ENCODE results near the gene BCLAF3.

BCLAF3 gene

DNA sequence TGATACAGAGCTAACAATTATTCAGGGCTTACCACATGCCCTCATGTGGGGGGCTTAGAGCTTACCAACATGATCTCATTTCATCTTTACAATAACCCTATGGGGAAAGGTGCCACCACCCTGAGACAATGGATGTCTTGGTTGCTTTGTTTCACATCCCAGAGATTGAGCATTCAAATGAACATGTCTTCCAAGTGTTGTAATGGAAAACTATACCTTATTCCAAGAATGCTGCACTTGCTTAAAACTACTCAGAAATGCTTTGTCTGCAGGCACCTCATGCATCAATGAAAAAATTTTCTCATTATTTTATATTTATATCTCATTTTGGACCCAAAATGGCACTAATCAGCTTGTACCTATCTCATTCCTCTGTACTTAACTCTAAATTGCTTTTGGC is 34.6 kb downstream of the BCLAF3 start:
- no peak overlapping the region for H3K27ac ChIP-seq
- H3K27me3 ChIP-seq (ENCODE audit: insufficient read depth, low read depth) = no peaks in the 10 kb centered on the region
- no peaks in the 10 kb centered on the region for H3K79me2 ChIP-seq (ENCODE audit: insufficient read depth, low read depth)
- H3K36me3 ChIP-seq (ENCODE audit: insufficient read depth) = no peaks in the 10 kb centered on the region
- H3K4me2 ChIP-seq = no peak overlapping the region
- H2AFZ ChIP-seq (ENCODE audit: low read depth) = no peak overlapping the region
- TF ChIP-seq, protein P1, sequence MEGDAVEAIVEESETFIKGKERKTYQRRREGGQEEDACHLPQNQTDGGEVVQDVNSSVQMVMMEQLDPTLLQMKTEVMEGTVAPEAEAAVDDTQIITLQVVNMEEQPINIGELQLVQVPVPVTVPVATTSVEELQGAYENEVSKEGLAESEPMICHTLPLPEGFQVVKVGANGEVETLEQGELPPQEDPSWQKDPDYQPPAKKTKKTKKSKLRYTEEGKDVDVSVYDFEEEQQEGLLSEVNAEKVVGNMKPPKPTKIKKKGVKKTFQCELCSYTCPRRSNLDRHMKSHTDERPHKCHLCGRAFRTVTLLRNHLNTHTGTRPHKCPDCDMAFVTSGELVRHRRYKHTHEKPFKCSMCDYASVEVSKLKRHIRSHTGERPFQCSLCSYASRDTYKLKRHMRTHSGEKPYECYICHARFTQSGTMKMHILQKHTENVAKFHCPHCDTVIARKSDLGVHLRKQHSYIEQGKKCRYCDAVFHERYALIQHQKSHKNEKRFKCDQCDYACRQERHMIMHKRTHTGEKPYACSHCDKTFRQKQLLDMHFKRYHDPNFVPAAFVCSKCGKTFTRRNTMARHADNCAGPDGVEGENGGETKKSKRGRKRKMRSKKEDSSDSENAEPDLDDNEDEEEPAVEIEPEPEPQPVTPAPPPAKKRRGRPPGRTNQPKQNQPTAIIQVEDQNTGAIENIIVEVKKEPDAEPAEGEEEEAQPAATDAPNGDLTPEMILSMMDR (conservative IDR thresholded peaks at IDR 0.05; ENCODE audit: low read depth, low read length) = no peak
- H3K9ac ChIP-seq = no peak overlapping the region
- H3K4me3 ChIP-seq (IDR thresholded peaks at IDR 0.05; ENCODE audit: insufficient read depth, low read depth, low read length) = no peak overlapping the region
- peaks cover 4% of the 10 kb centered on the region for H3K4me1 ChIP-seq (ENCODE audit: low read depth, poor library complexity, severe bottlenecking)
- H4K20me1 ChIP-seq (ENCODE audit: insufficient read depth) = no peaks in the 10 kb centered on the region

DNA sequence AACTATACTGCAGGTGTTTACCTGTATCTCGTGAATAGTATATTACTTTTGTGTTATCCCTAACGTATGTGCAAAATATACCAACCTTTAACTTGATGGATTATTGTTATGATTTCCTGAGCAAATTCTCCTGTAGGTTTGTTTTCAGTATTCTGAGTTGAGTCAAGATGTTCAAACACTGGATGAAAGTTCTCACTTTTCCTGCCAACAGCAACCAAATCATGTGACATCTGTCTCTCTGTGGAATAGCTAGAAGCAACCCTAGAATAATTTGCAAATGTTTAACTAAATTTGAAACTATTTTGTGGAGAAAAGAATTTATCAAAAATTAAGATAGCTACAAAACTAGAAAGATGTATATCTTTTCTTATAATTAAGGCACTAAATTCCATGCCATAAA is 35.6 kb downstream of the BCLAF3 start:
- TF ChIP-seq, protein P1 (conservative IDR thresholded peaks at IDR 0.05; ENCODE audit: low read depth, low read length) = no peak
- Histone ChIP-seq H3K36me3 (ENCODE audit: insufficient read depth) (no peaks in the 10 kb centered on the region), H4K20me1 (ENCODE audit: insufficient read depth) (no peaks in the 10 kb centered on the region), H3K4me1 (ENCODE audit: low read depth, poor library complexity, severe bottlenecking) (peaks cover 4% of the 10 kb centered on the region), H3K4me2 (no peak overlapping the region), H2AFZ (ENCODE audit: low read depth) (no peak overlapping the region), H3K27ac (no peak overlapping the region), H3K79me2 (ENCODE audit: insufficient read depth, low read depth) (no peaks in the 10 kb centered on the region), H3K27me3 (ENCODE audit: insufficient read depth, low read depth) (no peaks in the 10 kb centered on the region), H3K4me3 (IDR thresholded peaks at IDR 0.05; ENCODE audit: insufficient read depth, low read depth, low read length) (no peak overlapping the region), H3K9ac (no peak overlapping the region)

DNA sequence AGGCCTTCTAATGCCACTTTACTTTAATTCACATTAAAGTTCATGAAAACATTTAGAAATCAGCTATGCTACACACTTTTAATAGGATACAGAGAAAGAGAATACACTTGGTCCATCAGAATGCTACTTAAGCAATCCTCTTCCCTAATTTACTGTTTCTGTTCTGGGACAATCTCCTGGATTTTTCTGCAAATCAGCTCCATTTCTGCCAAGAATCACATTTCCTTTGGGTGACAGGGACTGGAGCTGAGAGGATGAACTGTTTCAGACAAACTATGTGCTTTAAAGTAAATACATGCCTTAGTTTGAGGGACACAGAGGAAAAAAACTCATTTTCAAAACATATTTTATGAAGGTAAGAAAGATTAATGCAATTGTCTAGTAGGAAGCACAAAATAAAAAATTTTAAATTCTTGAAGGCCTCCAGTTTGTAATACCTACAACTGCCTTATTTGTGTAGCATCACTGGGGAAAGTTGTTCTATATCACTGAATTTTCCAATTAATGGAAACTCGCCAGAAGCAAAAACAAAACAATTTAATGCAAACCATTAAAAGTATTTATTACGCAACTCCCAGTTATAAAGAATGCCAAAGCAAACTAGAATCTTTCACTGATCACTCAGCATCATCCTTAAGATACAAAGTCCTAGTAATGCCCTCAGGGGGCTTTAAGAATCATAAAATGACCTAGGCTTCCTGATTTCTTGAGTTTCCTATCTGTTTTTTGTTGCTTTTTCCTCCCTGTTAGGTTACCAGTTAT is 36.3 kb downstream of the BCLAF3 start:
- TF ChIP-seq, protein P1 (conservative IDR thresholded peaks at IDR 0.05; ENCODE audit: low read depth, low read length) = no peak
- no peaks in the 10 kb centered on the region for H3K79me2 ChIP-seq (ENCODE audit: insufficient read depth, low read depth)

DNA sequence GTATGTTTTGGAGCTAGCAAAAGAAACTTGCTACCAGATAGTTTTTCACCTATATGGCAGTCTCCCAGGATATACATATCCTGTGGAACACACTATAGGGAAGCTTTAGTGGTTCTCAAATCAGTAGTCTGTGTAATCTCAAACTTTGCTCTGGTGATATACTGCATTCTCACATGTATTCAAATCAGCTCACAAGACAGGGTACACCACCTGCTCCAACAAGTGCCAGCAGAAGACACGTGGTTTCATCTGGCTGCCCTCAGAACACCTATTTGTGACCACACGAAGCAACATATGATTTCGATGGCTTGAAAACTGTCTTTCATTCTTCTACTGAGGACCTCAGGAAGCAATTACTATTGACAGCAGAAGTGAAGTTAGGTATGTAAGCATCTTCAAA is 37.7 kb downstream of the BCLAF3 start:
- no peak overlapping the region for H3K4me3 ChIP-seq (IDR thresholded peaks at IDR 0.05; ENCODE audit: insufficient read depth, low read depth, low read length)
- H3K9ac ChIP-seq = no peak overlapping the region
- no peaks in the 10 kb centered on the region for H3K27me3 ChIP-seq (ENCODE audit: insufficient read depth, low read depth)
- no peaks in the 10 kb centered on the region for H3K36me3 ChIP-seq (ENCODE audit: insufficient read depth)
- peaks cover 4% of the 10 kb centered on the region for H3K4me1 ChIP-seq (ENCODE audit: low read depth, poor library complexity, severe bottlenecking)
- TF ChIP-seq, protein P1 (conservative IDR thresholded peaks at IDR 0.05; ENCODE audit: low read depth, low read length) = no peak
- no peak overlapping the region for H3K27ac ChIP-seq
- no peak overlapping the region for H2AFZ ChIP-seq (ENCODE audit: low read depth)
- no peak overlapping the region for H3K4me2 ChIP-seq
- H3K79me2 ChIP-seq (ENCODE audit: insufficient read depth, low read depth) = no peaks in the 10 kb centered on the region
- no peaks in the 10 kb centered on the region for H4K20me1 ChIP-seq (ENCODE audit: insufficient read depth)

More for the DNA sequence above, 36.3 kb downstream of the BCLAF3 start:
- no peaks in the 10 kb centered on the region for H3K36me3 ChIP-seq (ENCODE audit: insufficient read depth)
- no peaks in the 10 kb centered on the region for H3K27me3 ChIP-seq (ENCODE audit: insufficient read depth, low read depth)
- no peak overlapping the region for H3K27ac ChIP-seq
- no peak overlapping the region for H3K4me3 ChIP-seq (IDR thresholded peaks at IDR 0.05; ENCODE audit: insufficient read depth, low read depth, low read length)
- H3K9ac ChIP-seq = no peak overlapping the region
- H3K4me1 ChIP-seq (ENCODE audit: low read depth, poor library complexity, severe bottlenecking) = peaks cover 4% of the 10 kb centered on the region
- no peak overlapping the region for H2AFZ ChIP-seq (ENCODE audit: low read depth)
- H3K4me2 ChIP-seq = no peak overlapping the region
- H4K20me1 ChIP-seq (ENCODE audit: insufficient read depth) = no peaks in the 10 kb centered on the region

Data from KMS-11 (cell line).